NCI-H187 treated with DMSO at 0.1 percent for 48 hours (cell line): Measurements from ENCODE around the gene SLC6A17.

Experiments
- DNase-seq: peaks from one replicate; lab custom pipeline; 2025; lab: John Stamatoyannopoulos, UW

SLC6A17 gene

GRCh38 chr1:110223127-110223526 is 72.8 kb downstream of the SLC6A17 start:
- DNase-seq: no peak

GRCh38 chr1:110223581-110223980 is 73.3 kb downstream of the SLC6A17 start:
- DNase-seq: no peak

GRCh38 chr1:110224240-110224995 is 74.1 kb downstream of the SLC6A17 start:
- no peak for DNase-seq

GRCh38 chr1:110225212-110225611 is 74.9 kb downstream of the SLC6A17 start:
- no peak for DNase-seq

GRCh38 chr1:110225756-110226404 is 75.6 kb downstream of the SLC6A17 start:
- no peak for DNase-seq

GRCh38 chr1:110227774-110228173 is 77.5 kb downstream of the SLC6A17 start:
- no peak for DNase-seq

- no peak for DNase-seq
Observed at GRCh38 chr1:110228381-110228780, 78.1 kb downstream of the SLC6A17 start.

GRCh38 chr1:110228869-110229268 is 78.6 kb downstream of the SLC6A17 start:
- no peak for DNase-seq

- no peak for DNase-seq
Observed at GRCh38 chr1:110229348-110230001, 79.2 kb downstream of the SLC6A17 start.

GRCh38 chr1:110230381-110231199 is 80.3 kb downstream of the SLC6A17 start:
- no peak for DNase-seq

- DNase-seq: no peak
Observed at GRCh38 chr1:110233861-110234260, 83.6 kb downstream of the SLC6A17 start.

GRCh38 chr1:110234691-110235090 is 84.4 kb downstream of the SLC6A17 start:
- no peak for DNase-seq

- no peak for DNase-seq
Observed at GRCh38 chr1:110235181-110235833, 85.0 kb downstream of the SLC6A17 start.

- DNase-seq: no peak
Observed at GRCh38 chr1:110235834-110236682, 85.8 kb downstream of the SLC6A17 start.

GRCh38 chr1:110237386-110238152 is 87.3 kb downstream of the SLC6A17 start:
- DNase-seq: no peak

GRCh38 chr1:110239441-110240430 is 89.4 kb downstream of the SLC6A17 start:
- no peak for DNase-seq

- DNase-seq: no peak
Observed at GRCh38 chr1:110240476-110241210, 90.3 kb downstream of the SLC6A17 start.

- DNase-seq: no peak
Observed at GRCh38 chr1:110241516-110241915, 91.2 kb downstream of the SLC6A17 start.
